T follicular helper cell (primary cell): ENCODE measurements around the gene HABP4.
A peak's percentile ranks its signal among the peaks of the same experiment; 100 is the strongest.

Experiments
- DNase-seq: peaks from one replicate; pipeline ENCODE4 v3.0.0-alpha.2; 2020; ENCODE audit warnings: low read depth

Gene HABP4

GRCh38 chr9:96478829-96479371 is 28.9 kb downstream of the HABP4 start:
- DNase-seq: no peak

- no peak for DNase-seq
Measured at GRCh38 chr9:96480736-96481135, 30.8 kb downstream of the HABP4 start.

DNA sequence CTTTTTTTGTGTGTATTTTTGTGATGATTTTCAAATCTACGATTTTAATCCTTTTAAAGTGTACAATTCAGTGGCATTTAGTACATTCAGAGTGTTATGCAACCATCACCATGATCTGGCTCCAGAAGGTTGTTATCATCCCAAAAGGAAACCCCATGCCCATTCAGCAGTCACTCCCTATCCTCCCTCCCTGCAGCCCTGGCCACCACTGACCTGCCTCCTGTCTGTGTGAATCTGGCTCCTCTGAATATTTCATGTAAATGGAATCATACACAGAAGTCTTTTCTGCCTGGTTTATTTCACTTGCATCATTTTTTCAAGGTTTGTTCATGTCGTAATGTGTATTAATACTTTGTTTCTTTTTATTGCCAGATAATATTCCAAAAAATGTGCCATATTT is 32.5 kb downstream of the HABP4 start:
- no peak for DNase-seq

DNA sequence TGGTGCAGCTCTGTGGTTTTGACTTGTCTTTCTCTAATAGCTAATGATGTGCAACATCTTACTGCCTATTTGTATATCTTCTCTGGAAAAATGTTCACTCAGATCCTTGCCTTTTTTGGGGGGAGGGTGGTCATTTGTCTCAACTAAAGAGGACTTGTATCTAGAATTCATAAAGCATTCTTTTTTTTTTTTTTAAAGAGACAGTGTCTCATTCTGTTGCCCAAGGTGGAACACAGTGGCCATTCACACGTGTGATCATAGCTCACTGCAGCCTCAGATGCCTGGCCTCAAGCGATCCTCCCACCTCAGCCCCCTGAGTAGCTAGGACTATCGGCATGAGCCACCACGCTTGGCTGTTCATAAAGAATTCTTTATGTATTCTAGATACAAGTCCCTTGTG is 33.2 kb downstream of the HABP4 start:
- DNase-seq: no peak

- no peak for DNase-seq
Measured at GRCh38 chr9:96483733-96484390, 33.9 kb downstream of the HABP4 start.

- DNase-seq: no peak
Measured at GRCh38 chr9:96484521-96484931, 34.6 kb downstream of the HABP4 start.

GRCh38 chr9:96485280-96485679 is 35.3 kb downstream of the HABP4 start:
- DNase-seq: no peak

DNA sequence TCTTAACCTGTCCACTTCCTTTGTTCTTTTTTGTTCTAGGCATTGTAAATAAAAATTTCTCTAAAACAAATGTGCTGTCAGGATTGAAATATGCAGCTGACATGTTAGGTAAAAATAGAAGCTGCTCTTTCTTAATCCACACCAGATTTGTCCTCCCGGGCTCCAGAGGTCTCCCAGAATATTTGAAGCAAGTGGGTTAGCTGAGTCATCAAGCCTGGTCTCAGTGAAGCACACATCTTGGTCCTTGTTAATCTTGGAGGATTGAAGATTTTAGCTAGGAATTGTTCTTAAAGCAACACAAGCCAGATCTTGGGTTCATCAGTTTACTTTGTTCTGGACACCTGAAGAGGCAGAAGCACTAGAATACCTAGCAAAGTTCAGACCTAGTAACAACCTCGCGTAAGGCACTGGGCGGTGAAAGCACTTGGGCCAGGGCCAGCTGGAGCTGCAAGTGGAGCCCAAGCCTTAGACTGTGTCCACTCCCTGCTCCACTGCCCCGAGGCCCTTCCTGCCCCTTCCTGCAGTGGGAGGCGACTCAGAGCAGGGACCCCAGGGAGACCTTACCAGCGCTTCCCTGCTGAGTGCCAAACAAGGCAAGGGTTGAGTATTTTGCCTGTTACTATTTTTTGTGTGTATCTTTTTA is 36.5 kb downstream of the HABP4 start:
- DNase-seq: no peak

- DNase-seq: no peak
Measured at GRCh38 chr9:96487029-96487396, 37.0 kb downstream of the HABP4 start.

DNA sequence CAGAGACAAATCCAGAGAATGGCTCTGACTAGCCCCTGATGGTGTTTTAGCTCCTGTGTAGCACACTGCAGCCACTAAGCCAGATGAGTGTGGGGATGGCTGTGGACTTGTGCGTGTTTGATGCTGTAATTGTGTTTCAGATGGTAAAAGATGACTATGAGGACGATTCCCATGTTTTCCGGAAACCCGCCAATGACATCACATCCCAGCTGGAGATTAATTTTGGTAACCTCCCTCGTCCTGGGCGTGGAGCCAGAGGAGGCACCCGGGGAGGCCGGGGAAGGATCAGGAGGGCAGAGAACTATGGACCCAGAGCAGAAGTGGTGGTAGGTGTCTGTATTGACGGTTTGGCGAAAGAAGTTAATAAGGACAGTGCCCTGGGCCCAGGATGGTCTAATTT is 38.0 kb downstream of the HABP4 start:
- DNase-seq: no peak

DNA sequence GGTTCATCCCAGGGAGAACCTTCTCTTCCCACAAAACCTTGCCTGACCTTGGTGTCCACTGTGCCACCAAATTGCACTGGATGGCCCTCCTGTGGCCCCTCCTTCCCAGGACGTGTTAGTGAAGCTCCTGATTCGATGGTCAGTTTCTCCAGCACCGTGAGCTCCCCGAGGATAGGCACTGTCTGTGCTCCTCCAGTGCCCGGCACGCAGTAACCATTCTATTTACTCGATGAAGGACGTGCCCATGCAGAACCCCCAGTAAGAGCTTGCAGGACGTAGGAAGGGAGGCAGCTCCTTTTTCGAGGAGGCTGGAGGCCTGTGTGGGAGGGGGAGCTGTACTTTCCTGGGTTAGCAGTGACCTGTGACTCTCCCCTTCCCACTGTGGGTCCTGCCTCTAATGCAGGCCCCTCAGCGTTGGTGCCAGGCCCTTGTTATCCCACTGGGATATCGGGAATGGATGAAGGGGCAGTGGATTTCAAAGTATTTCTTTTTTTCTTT is 39.6 kb downstream of the HABP4 start:
- DNase-seq: no peak

- DNase-seq: no peak
Measured at GRCh38 chr9:96490534-96491078, 40.6 kb downstream of the HABP4 start.

GRCh38 chr9:96491079-96491879 is 41.3 kb downstream of the HABP4 start:
- peak; percentile 16 for DNase-seq

- DNase-seq: no peak
Measured at GRCh38 chr9:96491880-96492525, 42.0 kb downstream of the HABP4 start.

DNA sequence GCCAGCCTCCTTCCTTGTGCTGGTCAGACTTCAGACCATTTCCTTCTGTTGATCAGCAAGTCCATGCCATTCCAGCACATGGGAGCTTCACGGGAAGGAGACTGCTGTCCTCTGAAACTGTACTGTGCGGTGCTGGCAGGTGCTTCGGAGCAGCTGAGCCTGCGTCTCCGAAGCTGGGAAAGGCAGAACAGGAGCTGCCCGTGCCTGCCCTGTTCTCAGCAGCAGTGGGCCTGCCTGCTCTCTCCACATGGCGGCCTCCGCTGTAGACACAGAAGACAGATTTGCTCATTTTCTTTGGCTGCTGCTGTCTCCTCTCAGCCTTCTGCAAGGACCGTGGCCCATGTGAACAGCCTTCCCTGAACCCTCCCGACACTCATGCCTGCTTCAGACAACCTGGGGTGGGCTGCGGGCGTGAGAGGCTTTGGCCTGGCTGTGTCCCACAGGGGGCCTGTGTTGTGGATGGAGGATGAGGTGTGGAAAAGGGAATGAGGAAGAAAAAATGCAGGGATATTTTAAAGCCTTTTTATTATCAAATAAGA is 43.1 kb downstream of the HABP4 start:
- DNase-seq: no peak

DNA sequence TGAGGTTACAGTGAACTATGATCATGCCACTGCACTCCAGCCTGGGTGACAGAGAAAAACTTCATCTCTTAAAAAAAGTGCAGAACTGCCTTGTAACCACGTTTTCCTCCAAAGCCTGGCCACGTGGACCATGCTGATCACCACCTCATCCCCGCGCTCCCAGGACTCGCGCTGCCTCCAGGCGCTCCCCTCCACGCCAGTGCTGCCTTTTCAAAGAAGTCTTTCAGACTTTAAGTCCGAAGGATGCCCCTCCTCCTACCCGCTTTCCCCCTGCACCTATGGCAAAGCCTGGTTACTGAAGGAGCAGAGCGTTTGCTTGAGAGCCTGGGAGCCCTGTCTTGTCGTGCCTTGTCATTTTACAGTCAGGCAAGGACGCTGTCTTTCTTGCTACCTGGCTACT is 43.8 kb downstream of the HABP4 start:
- no peak for DNase-seq

GRCh38 chr9:96494215-96494800 is 44.3 kb downstream of the HABP4 start:
- DNase-seq: no peak

GRCh38 chr9:96495341-96495740 is 45.4 kb downstream of the HABP4 start:
- DNase-seq: no peak

DNA sequence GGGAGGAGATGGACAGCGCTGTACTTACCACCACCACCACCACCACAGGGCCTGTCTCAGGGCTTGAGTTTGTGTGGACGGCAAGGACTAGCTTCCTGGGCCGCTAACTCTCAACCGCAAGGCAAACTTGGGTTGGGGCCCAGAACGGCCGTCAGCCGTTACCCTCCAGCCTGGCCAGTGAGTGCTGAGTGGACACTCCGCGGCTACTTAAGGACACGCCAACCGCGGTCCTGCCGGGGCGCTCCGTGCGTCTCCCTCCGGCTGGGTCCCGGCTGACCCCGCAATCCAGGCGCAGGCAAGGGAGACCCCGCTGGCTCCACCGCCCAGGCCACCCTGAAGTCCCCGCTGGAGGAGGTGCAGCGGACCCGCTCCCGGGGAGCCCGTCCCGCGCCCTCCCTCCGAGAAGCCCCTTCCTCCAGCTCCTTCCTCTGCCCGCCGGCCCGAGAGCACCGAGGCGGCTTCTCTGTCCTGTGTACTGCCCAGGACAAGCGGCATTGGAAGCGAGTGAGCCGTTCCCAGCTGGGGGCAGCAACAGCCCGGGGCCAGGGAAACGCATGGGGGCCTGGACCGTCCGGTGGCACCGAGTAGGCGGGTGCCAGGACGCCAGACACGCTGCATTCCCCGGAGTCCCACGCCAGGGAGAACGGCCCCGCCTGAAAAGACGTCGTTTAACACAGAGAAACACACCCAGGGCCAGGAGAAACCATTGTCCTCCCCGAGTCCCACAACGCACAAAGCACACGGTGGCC is 46.6 kb downstream of the HABP4 start:
- DNase-seq: no peak

- no peak for DNase-seq
Measured at GRCh38 chr9:96497117-96497399, 47.1 kb downstream of the HABP4 start.

- no peak for DNase-seq
Measured at GRCh38 chr9:96498796-96499195, 48.8 kb downstream of the HABP4 start.
